Upper lobe of left lung (tissue), 6 donors: Measurements from ENCODE around the gene PTCH1. TPM values are rescaled to one million over a fixed set of nuclear protein-coding genes. Genes with fewer than 3 reads are reported as not detected.
A peak's percentile ranks its signal among the peaks of the same experiment; 100 is the strongest.

Source experiments
- ATAC-seq, 2 donors: fragments of 200-7000 bp; cut with Tn5 transposase; one replicate each; pipeline ENCODE4 v1.9.1; 2022; ENCODE audit warnings: mild to moderate bottlenecking in 2 of 2, moderate library complexity in 2 of 2; ENCODE audit not compliant: low FRiP score in 2 of 2
- DNase-seq, 2 donors: peaks; one replicate each; pipeline ENCODE4 v3.0.0-alpha.2; 2019 to 2020
- H3K27ac ChIP-seq, 4 donors: fragments of 200-600 bp; sonication (generic); one replicate each; pipeline ENCODE4 v1.5.1; 2016 to 2019
- H3K27me3 ChIP-seq, 4 donors: fragments of 200-600 bp; sonication (generic); one replicate each; pipeline ENCODE4 v1.5.1; 2017 to 2019
- H3K36me3 ChIP-seq, 4 donors: fragments of 200-600 bp; sonication (generic); one replicate each; pipeline ENCODE4 v1.5.1; 2016 to 2019
- H3K4me1 ChIP-seq, 4 donors: fragments of 200-600 bp; sonication (generic); one replicate each; pipeline ENCODE4 v1.5.1; 2018 to 2019
- H3K4me3 ChIP-seq, 4 donors: fragments of 200-600 bp; sonication (generic); one replicate each; pipeline ENCODE4 v1.5.1; 2017 to 2019; ENCODE audit warnings: mild to moderate bottlenecking in 2 of 4, moderate library complexity in 1 of 4
- H3K9me3 ChIP-seq, 4 donors: fragments of 200-600 bp; sonication (generic); one replicate each; pipeline ENCODE4 v1.5.1; 2018 to 2019
- EP300 ChIP-seq, 4 donors: sonication (generic); formaldehyde crosslinking; IDR thresholded peaks; one replicate each; pipeline ENCODE4 v1.5.1; 2017; ENCODE audit warnings: antibody characterized with exemption in 4 of 4, control low read depth in 2 of 4
- POLR2A ChIP-seq, 4 donors: fragments of 450-650 bp; IDR thresholded peaks; one replicate each; pipeline ENCODE4 v1.5.1; 2016 to 2017; ENCODE audit warnings: antibody characterized with exemption in 4 of 4, mild to moderate bottlenecking in 2 of 4
- POLR2AphosphoS5 ChIP-seq, 2 donors: sonication (generic); formaldehyde crosslinking; IDR thresholded peaks; one replicate each; pipeline ENCODE4 v1.5.1; 2017; ENCODE audit warnings: antibody characterized with exemption in 2 of 2
- WGBS, 2 donors: methylation state at CpG; one replicate each; pipeline ENCODE4 v1.1.5; 2017 to 2018; 5-methylcytosine and 5-hydroxymethylcytosine counted together
- total RNA-seq, 6 donors: library from RNA; depleted of rRNA in 4 of 6; stranded (reverse); fragments of >200 nt in 4 of 6; gene quantifications; one replicate each; pipeline versions ENCODE4 v1.1.0 to v1.2.1, GENCODE V29; 2016 to 2021
- TF ChIP-seq, protein P1 (sequence below), 6 experiments: fragments of 450-650 bp in 4 of 6; fragments of 200-600 bp in 2 of 6; sonication (generic) in 2 of 6; IDR thresholded peaks; one replicate each; pipeline ENCODE4 v1.5.1; 2016 to 2019; ENCODE audit warnings: antibody characterized with exemption in 6 of 6
- donor health status: DM: no; HTN: no; CAD: no; lungs with moderate emphysema.
- donor health status: DM: no; HTN: yes; CAD: no; lungs with severe emphysema.

Gene PTCH1
- total RNA-seq, 6 donors from 2014 or later = 7.4 to 28.0 (median 13.9) TPM

DNA sequence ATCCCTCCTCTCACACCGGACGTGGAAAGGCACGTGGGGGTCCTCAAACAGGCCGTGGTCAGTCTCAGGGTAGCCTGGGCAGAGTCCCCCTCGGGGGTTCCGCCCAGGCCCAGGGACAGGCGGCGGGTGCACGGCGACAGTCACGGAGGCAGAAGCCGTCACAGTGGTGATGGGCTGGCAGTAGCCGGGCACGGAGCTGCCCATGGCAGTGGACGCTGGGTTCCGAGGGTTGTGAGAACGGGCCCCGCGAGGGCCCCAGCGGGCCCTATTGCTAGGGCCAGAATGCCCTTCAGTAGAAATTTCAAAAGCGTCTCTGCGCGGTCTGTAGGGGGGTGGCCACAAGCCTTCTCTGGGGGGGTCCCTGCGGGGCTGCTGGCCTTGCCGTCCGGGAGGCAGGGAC lies 69.8 kb downstream of the PTCH1 start:
- Histone ChIP-seq H3K36me3 (peaks cover 9 to 75% (median 38%) of the 10 kb centered on the region in 4 donors), H3K27me3 (no peaks in the 10 kb centered on the region), H3K9me3 (no peaks in the 10 kb centered on the region), H3K4me1 (no peaks in the 10 kb centered on the region), H3K4me3 (no peak overlapping the region), H3K27ac (no peak overlapping the region)
- WGBS, 2 donors = 97 to 99% methylated on average over 17 to 25 of the region's 26 CpGs
- ATAC-seq = no peak
- no peak for TF ChIP-seq POLR2AphosphoS5 (IDR thresholded peaks at IDR 0.05)
- peak in 1 of 2 donors; percentile 69 for DNase-seq

DNA sequence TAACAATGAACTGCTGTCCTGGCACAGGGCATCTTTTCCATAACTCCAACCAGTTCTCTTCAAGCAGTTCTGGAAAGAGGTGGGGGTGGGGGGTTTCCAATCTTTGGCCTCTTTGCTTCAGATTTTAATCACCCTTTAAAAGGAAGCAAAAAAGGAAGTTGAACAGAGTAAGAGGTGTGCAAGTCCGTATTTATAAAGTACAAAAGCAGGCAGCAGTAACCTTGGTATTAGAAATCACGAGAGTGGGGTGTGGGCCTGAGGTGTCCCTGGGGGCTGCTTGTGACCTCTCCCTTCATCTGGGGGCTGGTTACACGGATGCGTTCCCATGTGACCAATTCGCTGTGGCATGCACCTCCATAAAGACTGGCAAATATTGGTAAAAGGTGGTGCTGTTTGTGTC lies 70.5 kb downstream of the PTCH1 start:
- no peaks in the 10 kb centered on the region for H3K9me3 ChIP-seq
- no peak for TF ChIP-seq POLR2A (IDR thresholded peaks at IDR 0.05)
- no peak for TF ChIP-seq POLR2AphosphoS5 (IDR thresholded peaks at IDR 0.05)
- TF ChIP-seq, protein P1, sequence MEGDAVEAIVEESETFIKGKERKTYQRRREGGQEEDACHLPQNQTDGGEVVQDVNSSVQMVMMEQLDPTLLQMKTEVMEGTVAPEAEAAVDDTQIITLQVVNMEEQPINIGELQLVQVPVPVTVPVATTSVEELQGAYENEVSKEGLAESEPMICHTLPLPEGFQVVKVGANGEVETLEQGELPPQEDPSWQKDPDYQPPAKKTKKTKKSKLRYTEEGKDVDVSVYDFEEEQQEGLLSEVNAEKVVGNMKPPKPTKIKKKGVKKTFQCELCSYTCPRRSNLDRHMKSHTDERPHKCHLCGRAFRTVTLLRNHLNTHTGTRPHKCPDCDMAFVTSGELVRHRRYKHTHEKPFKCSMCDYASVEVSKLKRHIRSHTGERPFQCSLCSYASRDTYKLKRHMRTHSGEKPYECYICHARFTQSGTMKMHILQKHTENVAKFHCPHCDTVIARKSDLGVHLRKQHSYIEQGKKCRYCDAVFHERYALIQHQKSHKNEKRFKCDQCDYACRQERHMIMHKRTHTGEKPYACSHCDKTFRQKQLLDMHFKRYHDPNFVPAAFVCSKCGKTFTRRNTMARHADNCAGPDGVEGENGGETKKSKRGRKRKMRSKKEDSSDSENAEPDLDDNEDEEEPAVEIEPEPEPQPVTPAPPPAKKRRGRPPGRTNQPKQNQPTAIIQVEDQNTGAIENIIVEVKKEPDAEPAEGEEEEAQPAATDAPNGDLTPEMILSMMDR (IDR thresholded peaks at IDR 0.05) = no peak
- no peak for TF ChIP-seq EP300 (IDR thresholded peaks at IDR 0.05)
- H3K27me3 ChIP-seq = no peaks in the 10 kb centered on the region
- no peak overlapping the region for H3K4me3 ChIP-seq
- H3K4me1 ChIP-seq = no peaks in the 10 kb centered on the region
- DNase-seq (no peak), ATAC-seq (no peak)
- peaks cover 9 to 70% (median 38%) of the 10 kb centered on the region in 4 donors for H3K36me3 ChIP-seq
- WGBS, 2 donors = 79 to 89% methylated on average over 5 of the region's 5 CpGs
- no peak overlapping the region for H3K27ac ChIP-seq

DNA sequence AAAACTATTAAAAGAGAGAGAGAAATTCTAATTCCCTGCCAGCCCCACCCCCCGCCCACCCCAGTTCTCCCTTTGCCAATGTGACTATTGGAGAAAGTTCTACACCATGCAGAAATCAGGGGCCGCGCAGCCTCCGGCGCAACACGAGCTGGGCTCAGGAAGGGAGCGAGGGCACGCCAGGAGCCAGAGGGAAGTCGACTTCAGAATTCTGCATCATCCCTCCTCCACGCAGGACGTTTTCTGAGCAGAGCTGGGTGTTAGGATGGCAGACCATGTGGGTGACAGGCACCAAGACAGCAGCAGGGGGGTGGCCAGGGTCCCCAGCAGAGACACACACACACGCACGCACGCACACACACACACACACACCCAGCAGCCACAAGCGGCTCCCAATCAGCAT lies 72.6 kb downstream of the PTCH1 start:
- Histone ChIP-seq H3K4me3 (no peak overlapping the region), H3K27ac (no peak overlapping the region), H3K9me3 (no peaks in the 10 kb centered on the region), H3K36me3 (peaks cover 9 to 52% (median 30%) of the 10 kb centered on the region in 4 donors), H3K4me1 (no peaks in the 10 kb centered on the region), H3K27me3 (no peaks in the 10 kb centered on the region)
- DNase-seq (peak in 1 of 2 donors; percentile 56), ATAC-seq (no peak)
- 86 to 93% methylated on average over 12 to 14 of the region's 15 CpGs for WGBS, 2 donors
- TF ChIP-seq EP300 (IDR thresholded peaks at IDR 0.05) = no peak
- TF ChIP-seq POLR2AphosphoS5 (IDR thresholded peaks at IDR 0.05) = no peak
- TF ChIP-seq POLR2A (IDR thresholded peaks at IDR 0.05) = no peak
- TF ChIP-seq, protein P1 (IDR thresholded peaks at IDR 0.05) = no peak

DNA sequence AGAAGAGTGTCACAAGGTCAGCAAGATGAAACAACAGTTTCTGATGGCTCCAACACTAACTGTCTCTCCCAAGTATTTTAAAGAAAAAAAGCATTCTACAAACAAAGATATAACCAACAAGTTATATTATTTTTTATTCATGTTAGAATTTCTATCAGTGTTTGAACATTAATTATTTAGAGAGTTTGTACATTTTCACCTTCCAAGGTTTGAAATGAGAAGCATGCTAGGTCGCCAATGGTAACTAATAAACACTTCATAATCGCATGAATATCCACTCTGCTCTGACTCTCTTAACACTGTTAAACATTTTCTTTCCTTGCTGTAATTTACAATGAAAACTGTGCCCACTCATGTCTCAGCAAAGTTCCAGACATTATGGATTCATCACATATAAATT lies 73.5 kb downstream of the PTCH1 start:
- 66 to 74% methylated on average over 2 of the region's 2 CpGs for WGBS, 2 donors
- H3K9me3 ChIP-seq = no peaks in the 10 kb centered on the region
- H3K4me1 ChIP-seq = no peaks in the 10 kb centered on the region
- no peak overlapping the region for H3K27ac ChIP-seq
- H3K36me3 ChIP-seq = peaks cover 9 to 43% (median 27%) of the 10 kb centered on the region in 4 donors
- no peaks in the 10 kb centered on the region for H3K27me3 ChIP-seq
- no peak for TF ChIP-seq POLR2A (IDR thresholded peaks at IDR 0.05)
- no peak for TF ChIP-seq POLR2AphosphoS5 (IDR thresholded peaks at IDR 0.05)
- TF ChIP-seq EP300 (IDR thresholded peaks at IDR 0.05) = no peak
- TF ChIP-seq, protein P1 (IDR thresholded peaks at IDR 0.05) = no peak
- DNase-seq (no peak), ATAC-seq (no peak)
- no peak overlapping the region for H3K4me3 ChIP-seq

DNA sequence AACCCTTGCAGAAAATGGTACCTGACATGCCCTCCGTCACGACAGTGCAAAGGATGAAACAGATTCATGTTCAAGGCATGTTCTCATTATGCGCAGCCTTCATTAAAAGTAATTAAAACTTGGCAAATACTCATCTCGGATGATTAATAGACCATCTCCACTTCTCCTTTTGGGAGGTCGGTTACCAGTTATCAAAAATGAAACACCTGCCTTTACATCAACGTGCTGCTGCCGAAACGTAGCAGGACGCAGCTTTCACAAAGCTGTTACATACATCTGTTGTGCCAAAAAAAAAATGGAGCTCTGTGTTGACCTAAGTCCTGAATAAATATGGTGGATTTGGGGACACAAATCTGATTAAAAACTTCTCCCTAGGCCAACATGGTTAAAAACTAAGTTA lies 75.7 kb downstream of the PTCH1 start:
- Histone ChIP-seq H3K27ac (no peak overlapping the region), H3K4me1 (no peaks in the 10 kb centered on the region), H3K36me3 (peaks cover 0 to 21% (median 10%) of the 10 kb centered on the region in 4 donors), H3K27me3 (no peaks in the 10 kb centered on the region), H3K4me3 (no peak overlapping the region), H3K9me3 (no peaks in the 10 kb centered on the region)
- TF ChIP-seq POLR2A (IDR thresholded peaks at IDR 0.05) (no peak), POLR2AphosphoS5 (IDR thresholded peaks at IDR 0.05) (no peak)
- 90% methylated on average over 9 of the region's 9 CpGs for WGBS, 2 donors
- DNase-seq (no peak), ATAC-seq (no peak)

DNA sequence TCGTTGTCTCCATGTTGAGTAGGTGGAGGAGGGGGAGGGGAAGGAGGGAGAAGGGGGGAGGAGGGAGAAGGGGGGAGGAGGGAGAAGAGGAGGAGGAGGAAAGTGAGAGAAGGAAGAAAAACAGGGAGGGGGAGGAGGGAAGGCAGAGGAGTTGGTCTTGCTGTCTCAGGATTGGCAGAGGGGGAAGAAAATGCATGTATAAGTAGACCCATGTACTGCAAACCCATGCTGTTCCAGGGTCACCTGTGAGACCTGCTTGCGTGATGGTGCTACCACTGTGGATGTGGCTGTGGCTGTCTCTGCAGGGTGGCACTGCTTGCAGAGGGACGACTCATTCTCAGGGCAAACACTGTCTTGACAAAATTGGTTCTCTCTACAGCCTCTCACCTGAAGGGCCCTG lies 76.3 kb downstream of the PTCH1 start:
- Histone ChIP-seq H3K4me3 (no peak overlapping the region), H3K27me3 (no peaks in the 10 kb centered on the region), H3K36me3 (peaks cover 0 to 15% (median 9%) of the 10 kb centered on the region in 4 donors), H3K4me1 (no peaks in the 10 kb centered on the region), H3K27ac (no peak overlapping the region), H3K9me3 (no peaks in the 10 kb centered on the region)
- DNase-seq (no peak), ATAC-seq (no peak)
- WGBS, 2 donors = 76 to 83% methylated on average over 3 of the region's 3 CpGs
- TF ChIP-seq POLR2A (IDR thresholded peaks at IDR 0.05) (no peak), EP300 (IDR thresholded peaks at IDR 0.05) (no peak), POLR2AphosphoS5 (IDR thresholded peaks at IDR 0.05) (no peak)
- TF ChIP-seq, protein P1 (IDR thresholded peaks at IDR 0.05) = no peak
